ENCODE results near the gene RPL36AL. TPM values are rescaled to one million over a fixed set of nuclear protein-coding genes. Genes with fewer than 3 reads are reported as not detected.

RPL36AL gene
- total and polyA plus RNA-seq, 2 of the 4 experiments (the other 2 are of a cell fraction) = 129 to 313 TPM

DNA sequence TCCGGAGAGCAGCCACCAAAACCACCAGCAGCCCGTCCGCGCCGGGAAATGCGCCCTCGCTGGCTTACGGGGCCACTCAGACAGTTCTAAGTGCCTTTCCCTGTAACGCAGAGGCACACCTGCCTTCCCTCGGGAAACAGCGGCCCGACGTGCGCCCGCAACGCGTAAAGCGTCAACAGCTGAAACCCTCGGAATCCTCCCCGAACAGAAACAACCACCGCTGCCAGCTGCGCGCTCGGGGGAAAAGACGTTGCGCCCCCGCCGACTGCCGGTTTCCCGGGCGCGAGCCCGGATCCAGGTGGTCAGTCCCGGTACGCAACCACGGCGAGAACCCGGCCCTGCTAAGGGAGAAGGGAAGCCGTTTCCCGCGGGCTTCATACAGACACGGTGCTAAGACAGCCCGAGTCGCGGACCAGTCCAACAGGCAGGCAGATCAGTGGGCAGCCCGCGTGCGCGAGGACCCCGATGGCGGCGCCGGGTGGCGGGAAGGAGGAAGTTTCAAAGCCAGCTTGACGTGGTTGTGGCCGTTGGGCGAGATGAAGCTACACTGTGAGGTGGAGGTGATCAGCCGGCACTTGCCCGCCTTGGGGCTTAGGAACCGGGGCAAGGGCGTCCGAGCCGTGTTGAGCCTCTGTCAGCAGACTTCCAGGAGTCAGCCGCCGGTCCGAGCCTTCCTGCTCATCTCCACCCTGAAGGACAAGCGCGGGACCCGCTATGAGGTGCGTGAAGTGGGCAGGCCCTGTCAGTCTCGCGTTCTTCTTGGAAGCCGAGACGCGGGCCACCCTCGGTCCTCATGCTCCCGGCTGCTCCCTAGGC, 21.7 kb downstream of the RPL36AL start, which contains the start of gene LRR1:
TSS of gene LRR1 (plus strand) at position 456 of the 816 bp plus-strand sequence. CDS start at position 537, 81 bp downstream.
- peak within 1 kb of the TSS; percentile 94 for H2BK5ac ChIP-seq (ENCODE audit: low read depth, low read length, poor library complexity, severe bottlenecking)
- TF ChIP-seq POLR2A (IDR thresholded peaks at IDR 0.05; ENCODE audit: low read depth, low read length) = peak; percentile 74; the same call in 1 of the 2 replicates
- no peak for TF ChIP-seq MAFK (IDR thresholded peaks at IDR 0.05; ENCODE audit: low read depth, low read length)
- TF ChIP-seq, protein P1, sequence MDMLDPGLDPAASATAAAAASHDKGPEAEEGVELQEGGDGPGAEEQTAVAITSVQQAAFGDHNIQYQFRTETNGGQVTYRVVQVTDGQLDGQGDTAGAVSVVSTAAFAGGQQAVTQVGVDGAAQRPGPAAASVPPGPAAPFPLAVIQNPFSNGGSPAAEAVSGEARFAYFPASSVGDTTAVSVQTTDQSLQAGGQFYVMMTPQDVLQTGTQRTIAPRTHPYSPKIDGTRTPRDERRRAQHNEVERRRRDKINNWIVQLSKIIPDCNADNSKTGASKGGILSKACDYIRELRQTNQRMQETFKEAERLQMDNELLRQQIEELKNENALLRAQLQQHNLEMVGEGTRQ (IDR thresholded peaks at IDR 0.05; ENCODE audit: low read depth, low read length) = 0 out of 2 replicates have a peak, but pooled peaks have one; percentile 9
- TF ChIP-seq MXI1 (IDR thresholded peaks at IDR 0.05; ENCODE audit: borderline replicate concordance, low read depth, low read length) = peak; percentile 59; the same call in 1 of the 2 replicates
- no peak for TF ChIP-seq MAZ (IDR thresholded peaks at IDR 0.05; ENCODE audit: borderline replicate concordance, low read depth, low read length)
- no peak for TF ChIP-seq RFX5 (IDR thresholded peaks at IDR 0.05; ENCODE audit: low read depth, low read length)
- no peak for TF ChIP-seq RAD21 (IDR thresholded peaks at IDR 0.05; ENCODE audit: low read length)
- H4K8ac ChIP-seq (ENCODE audit: low read depth in 2 of 2, low read length in 2 of 2) = peak within 1 kb of the TSS; percentile 69 to 99
- H3K27me3 ChIP-seq (ENCODE audit: control insufficient read depth, insufficient read depth, low read length) = no peaks in the 10 kb centered on the region
- peak within 1 kb of the TSS; percentile 97 for H4K91ac ChIP-seq (ENCODE audit: insufficient read depth, low read depth, low read length)
- H2AK9ac ChIP-seq (replicated peaks; ENCODE audit: low read depth, low read length, poor library complexity) = peak within 1 kb of the TSS; percentile 98
- in situ Hi-C loops (cut with MboI; ENCODE audit: low sequenced_read_pairs) = no loop called here
- peak; percentile 70 for ATAC-seq (ENCODE audit: low read depth)
- H3K4me3 ChIP-seq (ENCODE audit: insufficient read depth, low read depth, low read length) = peak within 1 kb of the TSS; percentile 66
- H2BK120ac ChIP-seq (ENCODE audit: low read depth, low read length) = peak within 1 kb of the TSS; percentile 82
- H3K79me1 ChIP-seq (ENCODE audit: low read depth in 1 of 2, low read length in 2 of 2) = peaks cover 16 to 36% of the 10 kb centered on the region in 2 experiments
- peak within 1 kb of the TSS; percentile 90 for H3K27ac ChIP-seq (ENCODE audit: insufficient read depth, low read length)
- no peaks in the 10 kb centered on the region for H4K20me1 ChIP-seq (ENCODE audit: insufficient read depth, low read length)
- H3K18ac ChIP-seq (ENCODE audit: low read depth, low read length) = peak within 1 kb of the TSS; percentile 74
- H3K9me1 ChIP-seq (ENCODE audit: insufficient read depth, low read length) = peaks cover 4% of the 10 kb centered on the region; the same call in 1 of the 2 replicates
- peak within 1 kb of the TSS; percentile 97 for H3K4me2 ChIP-seq (ENCODE audit: low read depth, low read length)
- ChIA-PET POLR2A (ENCODE audit: unreplicated experiment) (no interaction called here), CTCF (interaction anchor here (0.6 to 2.0 kb wide), 2 partner anchors 11 to 16 kb away, joined by 3 to 7 read pairs; no protein-coding TSS in a partner anchor)
- peak within 1 kb of the TSS; percentile 79 for H2AK5ac ChIP-seq (ENCODE audit: low read depth, low read length)
- H3K36me3 ChIP-seq (ENCODE audit: control insufficient read depth, insufficient read depth, low read length) = no peaks in the 10 kb centered on the region
- peak within 1 kb of the TSS; percentile 94 for H3K56ac ChIP-seq (ENCODE audit: extremely low read depth, insufficient read depth, low read length)
- H3K4me1 ChIP-seq (ENCODE audit: control insufficient read depth, insufficient read depth, low read length) = 0 out of 2 replicates have a peak, but pooled peaks cover 2% of the 10 kb centered on the region
- peak within 1 kb of the TSS; percentile 84 for H3K4ac ChIP-seq (ENCODE audit: low read depth, low read length)
- H4K5ac ChIP-seq (ENCODE audit: low read depth, low read length) = peak within 1 kb of the TSS; percentile 67
- H2AFZ ChIP-seq (replicated peaks; ENCODE audit: low read length, poor library complexity) = peak within 1 kb of the TSS; percentile 98
- peak within 1 kb of the TSS; percentile 82 for H3K9ac ChIP-seq (ENCODE audit: low read depth, low read length)
- H2BK15ac ChIP-seq (ENCODE audit: low read depth, low read length) = peak within 1 kb of the TSS; percentile 41; the same call in 2 of the 3 replicates
- dilution Hi-C loops (cut with HindIII; ENCODE audit: low sequenced_read_pairs, unreplicated experiment) = no loop called here
- intact Hi-C loops (cut with micrococcal nuclease) = no loop called here
- no peaks in the 10 kb centered on the region for H3K9me3 ChIP-seq (ENCODE audit: control insufficient read depth, insufficient read depth, low read length)
- peak within 1 kb of the TSS; percentile 84 for H3K14ac ChIP-seq (replicated peaks; ENCODE audit: low read depth, low read length)
- WGBS, 2 experiments (ENCODE audit: extremely low coverage in 2 of 2, insufficient read length in 1 of 2) = 1% methylated on average over 36 of the region's 77 CpGs; no CpG with 5 or more reads in 1 of the 2 experiments
- H3K23ac ChIP-seq (ENCODE audit: low read depth, low read length) = peak within 1 kb of the TSS; percentile 97
- peak; percentile 82 for DNase-seq
- no TSS peak for BruUV-seq (replicated peaks)
- peak within 1 kb of the TSS; percentile 24 for H2BK20ac ChIP-seq (ENCODE audit: low read depth, low read length)
